Osteoblast (primary cell): ENCODE data around the gene C6orf47. TPM values are rescaled to one million over a fixed set of nuclear protein-coding genes. Genes with fewer than 3 reads are reported as not detected.

Source experiments
- DNase-seq: peaks from one replicate; pipeline ENCODE4 v3.0.0; 2011; ENCODE audit warnings: low spot score, mixed read lengths; ENCODE audit not compliant: insufficient read length; ENCODE audit errors: missing footprints
- H2AFZ ChIP-seq: 2 replicates; pipeline ENCODE4 v1.6.0; 2011; ENCODE audit warnings: mild to moderate bottlenecking, low read length
- H3K27ac ChIP-seq: 2 replicates; pipeline ENCODE4 v1.5.1; 2011; ENCODE audit warnings: mild to moderate bottlenecking, low read depth, low read length, moderate library complexity
- H3K27me3 ChIP-seq: 2 replicates; pipeline ENCODE4 v1.6.0; 2012; ENCODE audit warnings: mild to moderate bottlenecking, control low read depth, inconsistent platforms, low read length, moderate library complexity; ENCODE audit not compliant: insufficient read depth
- H3K36me3 ChIP-seq: 2 replicates; pipeline ENCODE4 v1.5.1; 2011; ENCODE audit warnings: mild to moderate bottlenecking, low read length, control low read depth, moderate library complexity; ENCODE audit not compliant: insufficient read depth
- H3K4me1 ChIP-seq: 2 replicates; pipeline ENCODE4 v1.5.1; 2011; ENCODE audit warnings: mild to moderate bottlenecking, low read length, control low read depth, moderate library complexity; ENCODE audit not compliant: insufficient read depth
- H3K4me2 ChIP-seq: 2 replicates; pipeline ENCODE4 v1.6.0; 2011; ENCODE audit warnings: mild to moderate bottlenecking, low read length; ENCODE audit not compliant: insufficient read depth
- H3K4me3 ChIP-seq: fragments of 200-600 bp; sonication (generic); 3 replicates; pipeline ENCODE4 v1.5.1; 2012; ENCODE audit warnings: mild to moderate bottlenecking, low read length, inconsistent platforms; ENCODE audit not compliant: insufficient read depth
- H3K79me2 ChIP-seq: 2 replicates; pipeline ENCODE4 v1.6.0; 2012; ENCODE audit warnings: mild to moderate bottlenecking, low read length, control low read depth, inconsistent platforms; ENCODE audit not compliant: insufficient read depth
- H3K9me3 ChIP-seq: 2 replicates; pipeline ENCODE4 v1.5.1; 2011; ENCODE audit warnings: low read depth, low read length, control low read depth
- H4K20me1 ChIP-seq: 2 replicates; pipeline ENCODE4 v1.6.0; 2012; ENCODE audit warnings: mild to moderate bottlenecking, low read length, control low read depth; ENCODE audit not compliant: insufficient read depth
- total RNA-seq: library from RNA; depleted of rRNA; stranded (reverse); fragments of >200 nt; gene quantifications from 2 replicates; pipeline ENCODE4 v1.2.3, GENCODE V29; 2012
- TF ChIP-seq, protein P1 (sequence below): IDR thresholded peaks from 2 replicates; pipeline ENCODE4 v1.5.1; 2011; ENCODE audit warnings: mild to moderate bottlenecking, low read depth, low read length, moderate library complexity; ENCODE audit errors: extremely low read depth

Gene C6orf47
- total RNA-seq, 1 donor, result 21.7 TPM

DNA sequence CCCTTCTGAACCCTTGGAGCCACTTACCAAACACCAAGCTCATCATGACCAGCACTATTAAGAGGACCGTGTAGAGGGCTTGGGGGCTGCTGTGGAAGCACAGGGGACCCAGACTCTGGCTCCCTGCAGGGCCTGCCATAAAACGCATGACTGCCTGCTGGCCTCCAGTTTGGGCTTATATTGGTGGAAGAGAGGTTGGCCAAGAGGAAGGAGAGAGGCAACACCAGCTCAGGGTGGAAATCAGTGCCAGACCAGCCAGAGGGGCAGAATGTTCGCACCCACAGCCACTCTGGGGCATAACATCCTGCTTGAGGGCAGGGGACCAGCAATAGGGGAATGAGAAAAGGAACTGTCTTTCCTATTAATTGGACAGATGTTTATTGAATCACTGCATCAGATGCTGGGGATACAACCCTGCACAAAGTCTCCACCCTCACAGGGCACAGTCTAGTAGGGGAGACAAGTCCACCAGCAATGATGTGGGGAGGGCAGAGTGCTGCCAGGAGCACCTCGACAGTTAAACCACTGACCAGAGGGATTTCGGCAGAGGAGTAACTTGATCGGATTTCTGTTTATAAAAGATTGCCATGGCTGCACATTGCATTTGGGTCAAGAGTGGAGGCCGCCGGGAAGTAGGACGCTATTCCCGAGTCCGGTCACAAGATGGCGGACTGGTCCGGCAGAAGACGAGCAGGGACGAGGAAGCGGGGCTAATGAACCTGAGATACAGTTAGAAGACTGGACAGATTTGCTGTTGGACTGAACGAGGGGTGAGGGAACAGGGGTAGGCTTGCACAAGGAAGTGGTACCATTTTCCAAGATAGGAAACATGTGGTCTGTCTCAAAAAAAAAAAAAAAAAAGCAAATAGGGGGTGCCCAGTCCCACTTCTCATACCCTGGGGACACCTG lies 19.9 kb upstream of the C6orf47 start, which contains the start of gene LY6G5C:
Gene LY6G5C, minus strand, starts transcription at position 842 of the 909 bp plus-strand sequence. Its CDS starts 694 bp downstream, at position 148.
- DNase-seq, result peak; percentile 97
- TF ChIP-seq, protein P1, sequence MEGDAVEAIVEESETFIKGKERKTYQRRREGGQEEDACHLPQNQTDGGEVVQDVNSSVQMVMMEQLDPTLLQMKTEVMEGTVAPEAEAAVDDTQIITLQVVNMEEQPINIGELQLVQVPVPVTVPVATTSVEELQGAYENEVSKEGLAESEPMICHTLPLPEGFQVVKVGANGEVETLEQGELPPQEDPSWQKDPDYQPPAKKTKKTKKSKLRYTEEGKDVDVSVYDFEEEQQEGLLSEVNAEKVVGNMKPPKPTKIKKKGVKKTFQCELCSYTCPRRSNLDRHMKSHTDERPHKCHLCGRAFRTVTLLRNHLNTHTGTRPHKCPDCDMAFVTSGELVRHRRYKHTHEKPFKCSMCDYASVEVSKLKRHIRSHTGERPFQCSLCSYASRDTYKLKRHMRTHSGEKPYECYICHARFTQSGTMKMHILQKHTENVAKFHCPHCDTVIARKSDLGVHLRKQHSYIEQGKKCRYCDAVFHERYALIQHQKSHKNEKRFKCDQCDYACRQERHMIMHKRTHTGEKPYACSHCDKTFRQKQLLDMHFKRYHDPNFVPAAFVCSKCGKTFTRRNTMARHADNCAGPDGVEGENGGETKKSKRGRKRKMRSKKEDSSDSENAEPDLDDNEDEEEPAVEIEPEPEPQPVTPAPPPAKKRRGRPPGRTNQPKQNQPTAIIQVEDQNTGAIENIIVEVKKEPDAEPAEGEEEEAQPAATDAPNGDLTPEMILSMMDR, result peak; percentile 79
- H3K36me3 ChIP-seq, result no peaks in the 10 kb centered on the region
- H3K27me3 ChIP-seq, result no peaks in the 10 kb centered on the region
- H3K4me3 ChIP-seq, result peak within 1 kb of the TSS; percentile 71
- no peaks in the 10 kb centered on the region for H3K9me3 ChIP-seq
- no peaks in the 10 kb centered on the region for H3K79me2 ChIP-seq
- H4K20me1 ChIP-seq, result no peaks in the 10 kb centered on the region
- peaks cover 15% of the 10 kb centered on the region for H3K4me1 ChIP-seq
- peak within 1 kb of the TSS; percentile 94 for H3K4me2 ChIP-seq
- H2AFZ ChIP-seq, result peak within 1 kb of the TSS; percentile 76
- H3K27ac ChIP-seq, result peak within 1 kb of the TSS; percentile 47

DNA sequence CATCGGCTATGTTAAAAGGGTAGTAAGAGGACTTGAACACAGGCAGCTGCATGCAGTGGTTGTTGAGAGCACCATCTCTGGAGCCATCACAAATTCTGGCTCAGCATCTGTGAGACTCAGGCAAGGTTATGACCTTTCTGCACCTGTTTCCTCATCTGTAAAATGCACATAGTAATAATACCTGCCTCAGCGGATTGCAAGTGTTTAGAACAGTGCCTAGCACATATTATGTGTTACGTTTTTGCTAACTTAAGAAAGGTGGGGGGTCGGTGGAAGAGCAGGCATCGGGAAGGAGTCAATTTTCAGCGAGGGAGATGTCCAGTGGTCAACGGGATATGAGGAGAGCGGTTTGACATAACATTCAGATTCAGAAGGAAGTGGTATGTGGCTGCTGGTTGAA lies 17.4 kb upstream of the C6orf47 start:
- DNase-seq, result no peak
- Histone ChIP-seq H3K4me3 (no peak overlapping the region), H3K79me2 (no peaks in the 10 kb centered on the region), H3K27me3 (no peaks in the 10 kb centered on the region), H4K20me1 (no peaks in the 10 kb centered on the region), H3K9me3 (no peaks in the 10 kb centered on the region), H3K36me3 (peaks cover 5% of the 10 kb centered on the region), H3K27ac (no peak overlapping the region), H3K4me2 (no peak overlapping the region), H3K4me1 (peaks cover 15% of the 10 kb centered on the region), H2AFZ (no peak overlapping the region)
- TF ChIP-seq, protein P1, result no peak

DNA sequence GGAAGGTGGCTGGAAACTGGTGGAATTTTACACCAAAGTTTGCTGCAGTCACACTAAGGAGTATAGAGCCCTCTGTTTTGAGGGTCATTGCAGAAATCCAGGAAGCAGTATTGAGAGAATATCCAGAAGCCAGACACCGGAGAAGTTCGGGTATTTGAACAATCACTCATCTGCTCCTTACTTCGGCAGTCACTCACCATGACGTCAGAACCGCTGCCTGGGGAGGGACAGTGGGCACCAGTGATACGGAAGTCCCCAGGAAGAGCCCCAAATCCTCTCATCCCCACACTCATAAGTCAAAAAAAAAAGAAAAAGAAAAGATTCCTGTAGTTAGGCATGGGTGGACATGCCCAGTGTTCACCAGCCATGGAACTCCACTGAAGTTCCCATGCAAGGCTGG lies 16.3 kb upstream of the C6orf47 start:
- Histone ChIP-seq H3K4me2 (no peak overlapping the region), H4K20me1 (no peaks in the 10 kb centered on the region), H3K27me3 (no peaks in the 10 kb centered on the region), H3K4me1 (peaks cover 15% of the 10 kb centered on the region), H3K79me2 (no peaks in the 10 kb centered on the region), H3K4me3 (no peak overlapping the region), H3K9me3 (no peaks in the 10 kb centered on the region), H2AFZ (no peak overlapping the region), H3K27ac (no peak overlapping the region), H3K36me3 (peaks cover 13% of the 10 kb centered on the region)
- DNase-seq, result no peak
- TF ChIP-seq, protein P1, result no peak

DNA sequence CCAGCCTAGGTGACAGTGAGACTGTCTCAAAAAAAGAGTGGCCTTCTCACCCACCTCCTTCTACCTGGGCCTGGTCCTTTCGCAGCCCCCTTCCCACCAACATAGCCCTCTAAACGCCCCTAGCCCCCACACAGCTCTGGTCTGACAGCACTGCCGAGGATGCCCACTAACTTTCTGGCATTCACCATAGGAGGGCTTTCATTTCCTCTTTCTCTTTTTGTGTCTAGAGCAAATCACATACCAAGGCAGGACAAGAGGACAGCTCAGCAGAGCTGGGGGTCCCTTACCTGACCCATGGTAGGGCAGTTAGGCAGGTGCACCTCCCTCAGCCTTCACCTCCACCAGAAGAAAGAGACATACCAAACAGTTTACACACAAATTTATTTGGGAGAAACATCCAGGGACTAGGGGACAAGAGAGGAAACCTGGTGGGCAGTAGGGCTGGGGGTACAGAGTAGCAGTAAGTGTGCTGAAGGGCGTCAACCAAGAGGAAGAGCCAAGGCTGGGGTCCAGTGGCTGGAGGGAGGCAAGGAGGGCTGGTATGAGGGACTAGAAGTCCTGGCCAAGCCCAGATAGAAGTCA lies 15.8 kb upstream of the C6orf47 start:
- H3K4me3 ChIP-seq, result no peak overlapping the region
- peaks cover 12% of the 10 kb centered on the region for H3K4me1 ChIP-seq
- H2AFZ ChIP-seq, result no peak overlapping the region
- no peak for DNase-seq
- H3K36me3 ChIP-seq, result peaks cover 18% of the 10 kb centered on the region
- H3K4me2 ChIP-seq, result no peak overlapping the region
- no peaks in the 10 kb centered on the region for H3K27me3 ChIP-seq
- H4K20me1 ChIP-seq, result no peaks in the 10 kb centered on the region
- H3K27ac ChIP-seq, result no peak overlapping the region
- no peaks in the 10 kb centered on the region for H3K9me3 ChIP-seq
- TF ChIP-seq, protein P1, result no peak
- no peaks in the 10 kb centered on the region for H3K79me2 ChIP-seq
